M059J (cell line): ENCODE measurements around the gene CASKIN1. TPM values are rescaled to one million over a fixed set of nuclear protein-coding genes. Genes with fewer than 3 reads are reported as not detected.
"Not testable (repeated sequence)": the region's sequence is repeated elsewhere in the genome, so short reads cannot be mapped to it uniquely, and the experiment has no call there.

ENCODE experiments used
- DNase-seq: peaks from one replicate; pipeline ENCODE4 v3.0.0-alpha.2; 2012; ENCODE audit warnings: low read depth
- total RNA-seq: library from RNA; depleted of rRNA; stranded (reverse); fragments of >200 nt; shearing (Covaris generic); gene quantifications from 2 replicates; pipeline ENCODE4 v1.2.3, GENCODE V29; 2014; rRNA removed

Gene CASKIN1, protein sequence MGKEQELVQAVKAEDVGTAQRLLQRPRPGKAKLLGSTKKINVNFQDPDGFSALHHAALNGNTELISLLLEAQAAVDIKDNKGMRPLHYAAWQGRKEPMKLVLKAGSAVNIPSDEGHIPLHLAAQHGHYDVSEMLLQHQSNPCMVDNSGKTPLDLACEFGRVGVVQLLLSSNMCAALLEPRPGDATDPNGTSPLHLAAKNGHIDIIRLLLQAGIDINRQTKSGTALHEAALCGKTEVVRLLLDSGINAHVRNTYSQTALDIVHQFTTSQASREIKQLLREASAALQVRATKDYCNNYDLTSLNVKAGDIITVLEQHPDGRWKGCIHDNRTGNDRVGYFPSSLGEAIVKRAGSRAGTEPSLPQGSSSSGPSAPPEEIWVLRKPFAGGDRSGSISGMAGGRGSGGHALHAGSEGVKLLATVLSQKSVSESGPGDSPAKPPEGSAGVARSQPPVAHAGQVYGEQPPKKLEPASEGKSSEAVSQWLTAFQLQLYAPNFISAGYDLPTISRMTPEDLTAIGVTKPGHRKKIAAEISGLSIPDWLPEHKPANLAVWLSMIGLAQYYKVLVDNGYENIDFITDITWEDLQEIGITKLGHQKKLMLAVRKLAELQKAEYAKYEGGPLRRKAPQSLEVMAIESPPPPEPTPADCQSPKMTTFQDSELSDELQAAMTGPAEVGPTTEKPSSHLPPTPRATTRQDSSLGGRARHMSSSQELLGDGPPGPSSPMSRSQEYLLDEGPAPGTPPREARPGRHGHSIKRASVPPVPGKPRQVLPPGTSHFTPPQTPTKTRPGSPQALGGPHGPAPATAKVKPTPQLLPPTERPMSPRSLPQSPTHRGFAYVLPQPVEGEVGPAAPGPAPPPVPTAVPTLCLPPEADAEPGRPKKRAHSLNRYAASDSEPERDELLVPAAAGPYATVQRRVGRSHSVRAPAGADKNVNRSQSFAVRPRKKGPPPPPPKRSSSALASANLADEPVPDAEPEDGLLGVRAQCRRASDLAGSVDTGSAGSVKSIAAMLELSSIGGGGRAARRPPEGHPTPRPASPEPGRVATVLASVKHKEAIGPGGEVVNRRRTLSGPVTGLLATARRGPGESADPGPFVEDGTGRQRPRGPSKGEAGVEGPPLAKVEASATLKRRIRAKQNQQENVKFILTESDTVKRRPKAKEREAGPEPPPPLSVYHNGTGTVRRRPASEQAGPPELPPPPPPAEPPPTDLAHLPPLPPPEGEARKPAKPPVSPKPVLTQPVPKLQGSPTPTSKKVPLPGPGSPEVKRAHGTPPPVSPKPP (N-terminal part only)
- total RNA-seq, result not detected in 2 replicates

GRCh38 chr16:2196162-2196980, at the start of gene CASKIN1:
Gene CASKIN1 (minus strand): TSS chr16:2196605. CDS start chr16:2196432, 173 bp downstream.
- no peak for DNase-seq

DNA sequence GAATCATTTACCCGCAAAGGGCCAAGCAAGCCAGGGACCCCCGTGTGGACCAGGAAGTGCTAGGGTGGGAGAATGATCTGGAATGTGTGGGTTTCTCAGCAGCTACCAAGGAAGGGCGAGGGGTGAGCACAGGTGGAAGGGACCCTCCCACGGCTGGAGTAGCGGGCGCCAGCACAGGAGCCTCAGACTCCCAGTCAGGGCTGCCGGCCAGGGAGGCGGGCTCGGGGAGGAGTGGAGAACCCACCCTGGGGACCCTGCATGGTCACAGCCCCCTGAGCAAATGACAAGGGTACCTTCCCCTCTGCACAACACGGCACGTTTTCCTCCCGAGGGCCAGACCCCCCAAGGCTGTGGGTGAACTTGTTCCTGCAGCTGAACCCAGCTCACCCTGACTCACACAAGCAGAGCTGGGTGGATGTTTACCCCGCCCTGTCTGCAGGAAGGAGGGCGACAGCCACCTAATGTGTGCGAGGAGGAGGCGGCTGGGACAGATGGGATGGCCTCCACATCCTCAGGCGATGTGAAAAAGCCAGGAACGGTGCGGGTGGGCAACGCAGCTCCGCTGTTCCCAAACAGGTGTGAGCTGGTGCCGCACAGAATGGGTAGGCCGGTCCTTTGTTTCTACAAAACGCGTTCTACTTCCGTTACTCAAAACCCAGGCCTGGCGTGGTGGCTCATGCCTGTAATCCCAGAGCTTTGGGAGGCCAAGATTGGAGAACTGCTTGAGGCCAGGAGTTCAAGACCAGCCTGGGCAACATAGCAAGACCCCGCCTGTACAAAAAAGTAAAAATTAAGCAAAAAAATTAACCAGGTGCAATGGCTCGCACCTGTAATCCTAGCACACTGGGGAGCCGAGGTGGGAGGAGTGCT, 48.8 kb upstream of the CASKIN1 start:
- no peak for DNase-seq

GRCh38 chr16:2244301-2244700, 47.9 kb upstream of the CASKIN1 start:
- DNase-seq, result no peak

DNA sequence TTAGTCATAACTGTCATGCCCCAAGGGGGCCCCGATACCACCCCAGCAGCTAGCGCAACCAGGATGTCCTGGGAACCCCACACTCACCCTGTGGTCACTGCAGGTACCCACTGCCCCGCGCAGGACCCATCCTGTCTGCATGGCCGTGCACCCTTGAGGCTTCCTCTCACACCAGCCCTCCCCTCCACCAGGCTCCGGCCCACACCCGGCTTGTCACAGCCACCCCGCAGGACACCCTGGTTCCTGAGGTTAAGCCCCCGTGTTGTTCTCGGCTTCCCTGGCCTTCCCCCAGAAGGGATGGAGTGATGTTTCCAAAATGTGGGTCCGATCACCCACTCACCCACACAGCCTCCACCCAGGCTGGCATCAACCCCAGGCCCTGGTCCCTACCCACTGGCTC, 47.4 kb upstream of the CASKIN1 start:
- DNase-seq, result no peak

- DNase-seq, result no peak
These were observed 46.7 kb upstream of the CASKIN1 start for GRCh38 chr16:2243031-2243528.

- DNase-seq, result no peak
These were observed 46.2 kb upstream of the CASKIN1 start for GRCh38 chr16:2242598-2242997.

- not testable (repeated sequence) for DNase-seq
These were observed 43.9 kb upstream of the CASKIN1 start for GRCh38 chr16:2240331-2240730.

- no peak for DNase-seq
These were observed 42.7 kb upstream of the CASKIN1 start for GRCh38 chr16:2238838-2239675.

DNA sequence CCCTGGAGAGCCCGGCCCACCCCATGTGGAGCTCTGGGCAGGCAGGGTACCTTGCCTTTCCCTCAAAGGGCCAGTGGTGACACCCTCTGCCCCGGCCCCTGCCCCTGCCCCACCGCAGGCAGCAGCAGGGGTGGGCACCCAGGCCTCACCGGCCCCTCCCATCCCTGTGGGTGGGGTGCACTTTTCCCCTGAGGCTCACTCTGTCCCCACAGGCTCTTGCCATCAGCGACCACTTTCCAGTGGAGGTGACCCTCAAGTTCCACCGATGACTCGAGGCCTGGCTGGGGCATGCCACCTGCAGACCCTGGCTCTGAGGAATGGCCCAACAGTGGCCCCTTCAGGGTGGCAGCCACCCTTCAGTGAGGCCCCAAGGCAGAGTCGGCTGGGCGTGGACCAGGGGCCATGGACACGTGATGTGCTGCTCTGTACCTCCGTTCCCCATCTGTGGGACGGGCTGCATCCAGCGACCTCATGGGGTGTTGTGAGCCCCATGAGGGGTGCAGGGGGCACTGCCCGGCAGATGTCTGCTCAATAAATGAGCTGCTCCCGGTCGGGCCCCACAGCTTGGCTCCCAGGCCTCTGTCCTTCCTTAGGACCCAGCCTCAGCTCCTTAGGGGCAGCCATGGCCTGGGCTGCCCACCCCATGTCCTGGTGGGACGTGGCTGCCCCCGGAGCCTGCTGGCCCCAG, 41.9 kb upstream of the CASKIN1 start:
- DNase-seq, result no peak

GRCh38 chr16:2237493-2238149, 41.2 kb upstream of the CASKIN1 start:
- no peak for DNase-seq

GRCh38 chr16:2237102-2237482, 40.7 kb upstream of the CASKIN1 start:
- no peak for DNase-seq

DNA sequence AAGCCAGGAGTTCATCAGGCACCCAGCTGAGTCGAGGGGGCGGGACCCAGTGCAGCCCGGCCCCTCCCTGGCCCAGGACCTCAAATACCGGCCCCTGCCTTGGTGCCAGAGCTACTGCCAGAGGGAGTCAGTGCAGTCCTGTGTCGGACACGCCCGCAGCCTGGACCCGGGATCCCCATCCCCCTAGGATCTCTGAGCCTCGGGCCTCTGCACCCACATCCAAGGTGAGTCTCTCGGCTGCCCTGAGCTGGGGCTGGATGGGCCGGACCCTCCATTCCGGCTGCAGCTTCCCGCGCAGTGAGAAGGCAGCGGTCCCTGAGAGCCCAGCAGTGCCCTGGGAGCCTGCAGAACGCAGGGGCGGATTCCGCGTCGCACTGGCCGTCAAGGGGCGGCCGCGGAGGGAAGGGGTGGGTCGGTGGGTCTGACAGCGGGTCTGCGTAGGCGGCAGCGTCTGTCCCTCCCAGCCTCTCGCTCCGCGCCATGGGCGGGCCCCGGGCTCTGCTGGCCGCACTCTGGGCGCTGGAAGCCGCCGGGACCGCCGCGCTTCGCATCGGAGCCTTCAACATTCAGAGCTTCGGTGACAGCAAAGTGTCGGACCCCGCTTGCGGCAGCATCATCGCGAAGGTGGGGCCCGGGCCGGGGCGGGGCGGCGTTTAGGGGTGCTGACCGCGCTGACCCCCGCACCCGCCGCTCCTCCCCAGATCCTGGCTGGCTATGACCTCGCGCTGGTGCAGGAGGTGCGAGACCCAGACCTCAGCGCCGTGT, 40.1 kb upstream of the CASKIN1 start, which contains the start of gene DNASE1L2:
TSS of gene DNASE1L2 (plus strand) at position 108 of the 765 bp plus-strand sequence. CDS start at position 481, 373 bp downstream.
- DNase-seq, result peak; percentile 30

- no peak for DNase-seq
These were observed 39.4 kb upstream of the CASKIN1 start for GRCh38 chr16:2235695-2236336.

DNA sequence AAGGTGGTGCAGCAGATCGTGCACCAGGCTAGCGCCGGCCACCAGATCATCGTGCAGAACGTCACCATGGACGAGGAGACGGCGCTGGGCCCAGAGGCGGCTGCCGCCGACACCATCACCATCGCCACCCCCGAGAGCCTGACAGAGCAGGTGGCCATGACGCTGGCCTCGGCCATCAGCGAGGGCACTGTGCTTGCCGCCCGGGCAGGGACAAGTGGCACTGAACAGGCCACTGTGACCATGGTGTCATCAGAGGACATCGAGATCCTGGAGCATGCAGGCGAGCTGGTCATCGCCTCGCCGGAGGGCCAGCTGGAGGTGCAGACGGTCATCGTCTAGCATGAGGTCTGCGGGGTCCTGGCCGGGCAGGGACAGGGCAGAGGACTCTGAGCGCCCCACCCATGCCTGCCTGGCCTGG, 38.8 kb upstream of the CASKIN1 start:
- no peak for DNase-seq

GRCh38 chr16:2234813-2235170, 38.4 kb upstream of the CASKIN1 start:
- DNase-seq, result no peak
